ENCODE measurements around the gene CACNA1E.

The CACNA1E gene

GRCh38 chr1:181592255-181592859 lies 109.0 kb downstream of the CACNA1E start:
- no peak for DNase-seq

GRCh38 chr1:181593042-181593441 lies 109.7 kb downstream of the CACNA1E start:
- DNase-seq = no peak

GRCh38 chr1:181594553-181594952 lies 111.2 kb downstream of the CACNA1E start:
- DNase-seq = no peak

GRCh38 chr1:181595234-181595633 lies 111.9 kb downstream of the CACNA1E start:
- no peak for DNase-seq

GRCh38 chr1:181601186-181601950 lies 118.1 kb downstream of the CACNA1E start:
- no peak for DNase-seq

- no peak for DNase-seq
Observed at GRCh38 chr1:181603735-181604410, 120.6 kb downstream of the CACNA1E start.

- no peak for DNase-seq
Observed at GRCh38 chr1:181604482-181605249, 121.3 kb downstream of the CACNA1E start.

GRCh38 chr1:181607524-181607923 lies 124.2 kb downstream of the CACNA1E start:
- DNase-seq = no peak

- DNase-seq = no peak
Observed at GRCh38 chr1:181608386-181608785, 125.1 kb downstream of the CACNA1E start.

- no peak for DNase-seq
Observed at GRCh38 chr1:181608948-181609347, 125.6 kb downstream of the CACNA1E start.

- DNase-seq = no peak
Observed at GRCh38 chr1:181612100-181612499, 128.8 kb downstream of the CACNA1E start.

- no peak for DNase-seq
Observed at GRCh38 chr1:181618559-181618958, 135.2 kb downstream of the CACNA1E start.

GRCh38 chr1:181620183-181620582 lies 136.9 kb downstream of the CACNA1E start:
- no peak for DNase-seq

GRCh38 chr1:181623850-181624249 lies 140.5 kb downstream of the CACNA1E start:
- DNase-seq = no peak

- no peak for DNase-seq
Observed at GRCh38 chr1:181626279-181626938, 143.1 kb downstream of the CACNA1E start.

- no peak for DNase-seq
Observed at GRCh38 chr1:181630398-181630797, 147.1 kb downstream of the CACNA1E start.

- no peak for DNase-seq
Observed at GRCh38 chr1:181630838-181631237, 147.5 kb downstream of the CACNA1E start.

- DNase-seq = no peak
Observed at GRCh38 chr1:181632492-181632891, 149.2 kb downstream of the CACNA1E start.

- no peak for DNase-seq
Observed at GRCh38 chr1:181632960-181633359, 149.6 kb downstream of the CACNA1E start.

GRCh38 chr1:181635110-181635509 lies 151.8 kb downstream of the CACNA1E start:
- no peak for DNase-seq

- no peak for DNase-seq
Observed at GRCh38 chr1:181637998-181638397, 154.7 kb downstream of the CACNA1E start.

GRCh38 chr1:181640956-181641355 lies 157.6 kb downstream of the CACNA1E start:
- no peak for DNase-seq

GRCh38 chr1:181643631-181644030 lies 160.3 kb downstream of the CACNA1E start:
- DNase-seq = no peak
